ENCODE measurements around the gene CACNB4. TPM values are rescaled to one million over a fixed set of nuclear protein-coding genes. Genes with fewer than 3 reads are reported as not detected.
"Not testable (repeated sequence)": the region's sequence is repeated elsewhere in the genome, so short reads cannot be mapped to it uniquely, and the experiment has no call there.

CACNB4 gene
- polyA plus RNA-seq, 3 donors from 2014 or later = 0.11 TPM; not detected in 2

DNA sequence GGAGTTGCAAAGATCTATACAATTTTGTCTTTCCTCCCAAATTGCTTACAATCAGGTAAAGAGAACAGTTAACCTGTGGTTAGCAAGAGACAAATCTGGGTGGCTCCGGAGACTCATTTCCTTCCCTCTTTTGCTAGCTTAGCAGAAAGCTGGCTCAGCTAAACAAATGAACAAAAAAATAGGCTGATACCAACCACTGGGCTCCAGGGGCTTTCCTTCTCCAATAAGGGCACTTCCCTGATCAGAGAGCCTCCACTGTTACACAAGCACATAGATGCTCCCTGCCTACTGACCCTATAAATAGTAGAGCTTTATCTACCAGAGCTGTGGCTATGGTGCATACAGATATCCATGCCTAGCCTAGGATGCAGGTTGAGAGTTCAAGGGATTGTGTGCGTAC is 180.5 kb downstream of the CACNB4 start:
- no peak for DNase-seq
- H3K4me1 Mint-ChIP-seq = peaks cover 5 to 7% of the 10 kb centered on the region in 2 donors
- peaks cover 0 to 2% (median 0%) of the 10 kb centered on the region in 6 donors for H3K9me3 Mint-ChIP-seq
- H3K4me3 Mint-ChIP-seq = no peak overlapping the region
- no peak overlapping the region for H3K27ac Mint-ChIP-seq
- peaks cover 0 to 6% (median 0%) of the 10 kb centered on the region in 3 donors for H3K27me3 Mint-ChIP-seq (ENCODE audit: low read depth in 3 of 3)
- H3K36me3 Mint-ChIP-seq = no peaks in the 10 kb centered on the region

DNA sequence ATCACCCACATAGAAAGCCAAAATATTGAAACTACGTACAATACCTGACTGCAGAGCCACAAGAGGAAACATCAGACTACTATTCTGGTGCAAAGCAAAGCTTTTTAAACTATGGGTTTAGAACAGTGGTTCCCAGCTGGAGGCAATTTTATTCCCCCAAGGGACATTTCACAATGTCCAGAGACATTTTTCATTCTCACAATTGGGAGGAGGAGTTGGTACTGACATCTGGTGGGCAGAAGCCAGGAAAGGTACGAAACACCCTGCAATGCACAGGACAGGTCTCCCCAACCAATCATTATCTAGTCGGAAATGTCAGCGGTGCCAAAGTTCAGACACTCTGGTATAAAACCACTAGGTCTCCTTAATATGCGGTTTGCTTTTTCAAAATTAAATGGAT is 182.2 kb downstream of the CACNB4 start:
- H3K9me3 Mint-ChIP-seq = peaks cover 0 to 2% (median 0%) of the 10 kb centered on the region in 6 donors
- H3K27me3 Mint-ChIP-seq (ENCODE audit: low read depth in 3 of 3) = peaks cover 0 to 2% (median 0%) of the 10 kb centered on the region in 3 donors
- H3K36me3 Mint-ChIP-seq = peaks cover 0 to 3% (median 0%) of the 10 kb centered on the region in 3 donors

DNA sequence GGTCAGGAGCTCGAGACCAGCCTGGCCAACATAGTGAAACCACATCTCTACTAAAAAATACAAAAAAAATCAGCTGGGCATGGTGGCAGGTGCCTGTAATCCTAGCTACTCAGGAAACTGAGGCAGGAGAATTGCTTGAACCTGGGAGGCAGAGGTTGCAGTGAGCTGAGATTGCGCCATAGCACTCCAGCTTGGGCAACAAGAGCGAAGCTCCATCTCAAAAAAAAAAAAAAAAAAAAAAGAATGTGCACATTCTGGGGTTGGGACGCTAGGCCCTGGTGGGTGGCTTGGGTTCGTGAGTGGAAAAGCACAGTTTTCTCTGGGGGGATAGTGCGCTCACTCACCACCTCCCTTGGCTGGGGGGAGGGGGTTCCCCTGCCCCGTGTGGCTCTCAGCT is 183.2 kb downstream of the CACNB4 start:
- H3K27me3 Mint-ChIP-seq (ENCODE audit: low read depth in 3 of 3) = not testable (repeated sequence)

More for the DNA sequence above, 182.2 kb downstream of the CACNB4 start:
- H3K27ac Mint-ChIP-seq = no peak overlapping the region
- no peak for DNase-seq
- H3K4me3 Mint-ChIP-seq = no peak overlapping the region
- H3K4me1 Mint-ChIP-seq = peaks cover 5 to 7% of the 10 kb centered on the region in 2 donors

DNA sequence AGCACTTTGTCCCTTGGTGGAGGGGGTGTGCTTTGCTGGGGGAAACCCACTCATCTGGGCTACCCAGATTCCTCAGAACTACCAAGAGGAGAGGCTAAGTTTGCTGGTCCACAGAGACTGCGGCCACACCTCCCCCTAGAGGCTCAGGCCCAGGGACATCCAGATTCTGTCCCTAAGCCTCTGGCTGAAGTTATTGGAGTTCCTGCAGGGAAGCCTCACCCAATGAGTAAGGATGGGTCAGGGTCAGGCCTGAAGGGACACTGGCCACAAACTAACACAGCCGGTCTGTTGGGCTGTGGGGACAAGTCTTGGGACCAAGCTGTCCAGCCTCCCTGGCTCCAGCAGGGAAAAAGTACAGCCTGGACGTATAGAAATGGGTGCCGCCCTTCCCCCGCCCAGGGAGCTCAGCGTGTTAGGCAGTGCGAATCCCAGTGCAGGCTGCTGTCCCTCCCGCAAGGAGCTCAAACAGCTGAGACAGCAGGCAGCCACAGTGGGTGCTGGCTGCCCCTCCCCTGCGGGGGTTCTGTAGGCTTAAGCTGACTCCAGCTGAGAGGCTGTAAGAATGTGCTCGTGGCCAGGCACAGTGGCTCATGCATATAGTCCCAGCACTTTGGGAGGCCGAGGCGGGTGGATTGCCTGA is 183.7 kb downstream of the CACNB4 start:
- no peak for DNase-seq
- no peak overlapping the region for H3K27ac Mint-ChIP-seq
- peaks cover 5 to 7% of the 10 kb centered on the region in 2 donors for H3K4me1 Mint-ChIP-seq
- peaks cover 0 to 6% (median 0%) of the 10 kb centered on the region in 3 donors for H3K27me3 Mint-ChIP-seq (ENCODE audit: low read depth in 3 of 3)
- H3K36me3 Mint-ChIP-seq = peaks cover 0 to 3% (median 0%) of the 10 kb centered on the region in 3 donors
- peaks cover 0 to 2% (median 0%) of the 10 kb centered on the region in 6 donors for H3K9me3 Mint-ChIP-seq
- H3K4me3 Mint-ChIP-seq = no peak overlapping the region

More for the DNA sequence above, 183.2 kb downstream of the CACNB4 start:
- H3K36me3 Mint-ChIP-seq, H3K27ac Mint-ChIP-seq, H3K4me1 Mint-ChIP-seq, H3K4me3 Mint-ChIP-seq, DNase-seq, H3K9me3 Mint-ChIP-seq: not testable (repeated sequence)

DNA sequence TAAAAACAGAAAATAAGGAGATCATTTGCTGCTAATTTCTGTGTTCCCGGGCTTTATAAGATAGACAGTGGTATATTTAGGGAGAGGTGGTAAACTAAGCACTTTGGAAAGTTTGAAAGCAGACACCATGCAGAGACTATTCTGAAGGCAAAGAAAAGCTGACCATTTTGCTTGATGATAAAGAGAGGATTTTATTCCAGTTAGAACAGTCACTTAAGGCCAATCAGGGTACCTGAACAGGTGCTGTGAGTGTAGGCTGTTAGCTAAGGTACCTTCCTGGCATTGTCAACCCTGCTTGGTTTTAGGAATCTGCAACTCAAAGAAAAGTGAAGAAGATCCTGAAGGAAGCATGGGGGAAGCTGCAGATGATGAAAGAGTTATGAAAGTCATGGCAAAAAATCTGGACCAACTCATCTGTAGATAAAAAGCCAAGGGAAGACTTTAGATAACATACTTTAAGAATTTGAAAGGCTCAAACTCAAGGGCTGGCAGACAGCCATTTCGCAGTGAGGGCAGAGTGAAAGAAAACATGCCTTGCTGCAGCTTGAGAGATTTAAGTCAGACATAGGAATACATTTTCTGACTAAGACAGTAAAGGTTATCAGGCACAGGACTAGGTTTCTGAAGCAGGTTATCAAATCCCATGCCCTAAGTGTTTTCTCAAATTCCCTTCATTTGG is 190.5 kb downstream of the CACNB4 start:
- peaks cover 0 to 3% (median 0%) of the 10 kb centered on the region in 3 donors for H3K36me3 Mint-ChIP-seq
- H3K27me3 Mint-ChIP-seq (ENCODE audit: low read depth in 3 of 3) = peaks cover 0 to 4% (median 2%) of the 10 kb centered on the region in 3 donors
- no peak overlapping the region for H3K27ac Mint-ChIP-seq
- no peak overlapping the region for H3K4me3 Mint-ChIP-seq
- no peak for DNase-seq
- H3K9me3 Mint-ChIP-seq = no peaks in the 10 kb centered on the region
- no peaks in the 10 kb centered on the region for H3K4me1 Mint-ChIP-seq

DNA sequence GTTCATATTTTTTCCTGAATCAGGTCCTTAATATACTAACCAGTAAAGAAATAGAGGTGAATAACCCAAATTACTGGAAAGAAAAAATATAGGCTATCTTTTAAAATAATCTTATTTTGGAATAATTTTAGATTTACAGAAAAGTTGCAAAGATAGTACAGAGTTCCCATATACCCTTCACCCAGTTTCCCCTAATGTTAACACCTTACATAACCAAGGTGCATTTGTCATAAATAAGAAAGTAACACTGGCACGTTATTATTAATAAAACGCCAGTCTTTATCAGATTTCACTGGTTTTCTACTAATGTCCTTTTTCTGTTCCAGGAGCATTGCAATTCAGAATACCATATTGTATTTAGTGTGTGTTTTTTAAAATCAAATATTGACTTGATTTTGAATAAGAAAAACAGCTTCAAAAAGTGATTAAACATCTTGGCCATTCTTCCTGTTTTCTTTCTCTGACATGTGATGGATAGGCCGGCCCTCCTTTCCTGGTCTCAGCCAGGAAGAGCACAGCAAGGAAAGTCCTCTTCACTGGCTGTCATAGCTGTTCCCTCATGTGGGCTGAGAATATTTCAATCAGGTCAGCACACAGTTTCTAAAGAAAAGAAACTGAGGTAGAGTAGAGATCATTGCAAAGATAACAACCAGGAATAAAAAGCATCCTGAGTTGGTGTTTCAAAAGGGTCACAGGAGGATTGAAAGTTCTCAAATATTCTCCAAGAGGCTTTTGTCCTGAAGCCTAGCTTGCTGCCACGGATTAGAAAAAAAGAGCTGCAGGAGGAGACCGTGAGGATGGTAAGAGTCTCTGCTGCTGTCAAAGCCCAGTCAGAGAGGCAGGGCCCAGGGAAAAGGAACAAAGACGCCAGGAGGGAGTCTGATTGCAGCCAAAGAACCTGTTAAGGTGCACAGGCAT is 191.3 kb downstream of the CACNB4 start:
- H3K4me3 Mint-ChIP-seq = no peak overlapping the region
- no peaks in the 10 kb centered on the region for H3K4me1 Mint-ChIP-seq
- no peak overlapping the region for H3K27ac Mint-ChIP-seq
- H3K9me3 Mint-ChIP-seq = no peaks in the 10 kb centered on the region
- H3K36me3 Mint-ChIP-seq = peaks cover 0 to 3% (median 0%) of the 10 kb centered on the region in 3 donors
- peaks cover 0 to 4% (median 2%) of the 10 kb centered on the region in 3 donors for H3K27me3 Mint-ChIP-seq (ENCODE audit: low read depth in 3 of 3)
- DNase-seq = no peak

DNA sequence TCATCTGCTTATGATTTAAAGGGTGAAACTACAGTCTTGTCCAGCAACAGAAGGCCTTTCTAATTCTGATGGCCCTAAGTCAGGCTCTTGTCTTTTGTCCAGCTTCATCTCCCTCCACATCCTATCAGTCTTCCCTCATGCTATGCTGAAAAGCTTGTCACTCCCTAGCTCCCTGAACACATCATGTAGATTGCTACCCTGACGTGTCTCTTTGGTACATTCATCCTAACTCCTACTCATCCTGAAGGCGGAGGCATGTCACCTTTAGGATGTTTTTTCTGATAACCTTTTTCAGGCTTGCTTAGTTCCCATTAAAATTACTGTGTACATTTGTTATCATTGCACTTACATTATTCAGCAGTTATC is 192.2 kb downstream of the CACNB4 start:
- no peaks in the 10 kb centered on the region for H3K9me3 Mint-ChIP-seq
- no peak overlapping the region for H3K27ac Mint-ChIP-seq
- no peaks in the 10 kb centered on the region for H3K4me1 Mint-ChIP-seq
- H3K4me3 Mint-ChIP-seq = no peak overlapping the region
- H3K27me3 Mint-ChIP-seq (ENCODE audit: low read depth in 3 of 3) = peaks cover 0 to 4% (median 2%) of the 10 kb centered on the region in 3 donors
- H3K36me3 Mint-ChIP-seq = no peaks in the 10 kb centered on the region
- no peak for DNase-seq

DNA sequence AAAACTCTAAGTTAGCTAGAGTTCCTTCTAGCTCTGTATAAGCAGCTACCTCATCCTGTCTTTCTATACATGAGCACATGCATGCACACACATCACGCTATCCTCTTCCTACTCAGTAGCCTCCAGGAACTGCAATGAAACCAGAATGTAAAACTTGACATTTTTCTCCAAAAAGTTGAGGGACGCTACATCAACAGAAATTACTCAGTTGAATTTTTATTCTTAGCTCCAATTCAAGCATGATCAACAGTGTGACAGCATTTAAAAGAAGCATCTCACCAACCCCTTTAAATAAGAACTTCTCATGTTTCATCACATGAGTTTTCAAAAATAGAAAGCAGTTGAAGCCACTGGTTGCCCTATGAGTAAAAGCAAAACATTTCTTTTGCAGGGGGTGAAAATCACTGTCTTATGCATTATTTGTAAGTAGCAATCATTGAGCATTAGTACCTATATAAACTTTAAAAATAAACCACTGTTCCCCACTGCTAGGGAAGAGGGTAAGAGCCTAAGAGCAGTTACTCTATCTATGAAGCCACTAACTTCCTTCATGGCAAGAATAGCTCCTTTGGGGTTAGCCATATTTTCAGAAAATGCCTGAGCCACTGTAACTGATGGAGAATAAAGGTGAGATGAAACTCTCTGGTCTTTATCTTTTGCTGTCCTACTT is 192.7 kb downstream of the CACNB4 start:
- Mint-ChIP-seq H3K36me3 (no peaks in the 10 kb centered on the region), H3K27me3 (ENCODE audit: low read depth in 3 of 3) (peaks cover 0 to 4% (median 2%) of the 10 kb centered on the region in 3 donors), H3K4me1 (no peaks in the 10 kb centered on the region), H3K27ac (no peak overlapping the region), H3K4me3 (no peak overlapping the region), H3K9me3 (no peaks in the 10 kb centered on the region)
- DNase-seq = no peak

DNA sequence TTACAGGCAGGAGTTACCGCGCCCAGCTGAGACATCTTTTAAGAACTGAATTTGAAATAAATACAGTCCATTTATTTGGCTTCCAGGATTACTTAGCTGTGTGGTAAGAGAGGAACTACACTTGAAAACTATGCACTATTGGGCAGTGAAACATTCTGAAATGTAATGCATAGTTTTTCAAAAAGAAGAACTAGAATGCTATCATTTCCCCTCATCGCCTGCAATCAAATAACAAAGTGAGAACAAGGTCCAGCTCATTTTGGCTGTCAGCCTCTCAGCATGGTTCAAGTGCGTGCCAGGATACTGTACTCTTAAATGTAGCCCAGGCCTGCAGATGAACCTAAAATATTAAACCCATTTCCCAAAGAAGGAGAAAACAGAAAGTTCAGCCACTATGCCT is 194.0 kb downstream of the CACNB4 start:
- DNase-seq = no peak
- no peak overlapping the region for H3K27ac Mint-ChIP-seq
- H3K36me3 Mint-ChIP-seq = no peaks in the 10 kb centered on the region
- H3K4me1 Mint-ChIP-seq = no peaks in the 10 kb centered on the region
- H3K4me3 Mint-ChIP-seq = no peak overlapping the region
- no peaks in the 10 kb centered on the region for H3K9me3 Mint-ChIP-seq
- H3K27me3 Mint-ChIP-seq (ENCODE audit: low read depth in 3 of 3) = no peaks in the 10 kb centered on the region

DNA sequence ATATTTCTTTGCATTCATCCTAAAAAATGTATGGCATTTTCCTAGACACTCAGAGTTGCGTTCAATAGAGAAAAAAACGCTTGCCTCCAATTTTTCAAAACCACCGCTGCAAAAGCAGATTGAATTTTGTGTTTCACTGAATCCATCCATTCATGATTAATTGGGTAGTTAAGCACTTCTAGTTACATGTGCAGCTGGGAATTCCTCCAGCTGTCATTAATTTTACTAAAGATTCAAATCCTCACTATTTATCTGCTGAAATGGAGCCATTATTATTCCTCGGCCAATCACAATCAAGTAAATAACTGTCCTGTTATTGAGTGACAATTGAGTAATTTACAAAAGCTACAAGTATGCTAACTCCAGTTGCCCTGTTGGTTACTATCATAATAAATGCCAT is 194.8 kb downstream of the CACNB4 start:
- H3K9me3 Mint-ChIP-seq = no peaks in the 10 kb centered on the region
- H3K27ac Mint-ChIP-seq = no peak overlapping the region
- H3K36me3 Mint-ChIP-seq = no peaks in the 10 kb centered on the region
- H3K4me1 Mint-ChIP-seq = no peaks in the 10 kb centered on the region
- DNase-seq = no peak
- H3K4me3 Mint-ChIP-seq = no peak overlapping the region
- H3K27me3 Mint-ChIP-seq (ENCODE audit: low read depth in 3 of 3) = no peaks in the 10 kb centered on the region

DNA sequence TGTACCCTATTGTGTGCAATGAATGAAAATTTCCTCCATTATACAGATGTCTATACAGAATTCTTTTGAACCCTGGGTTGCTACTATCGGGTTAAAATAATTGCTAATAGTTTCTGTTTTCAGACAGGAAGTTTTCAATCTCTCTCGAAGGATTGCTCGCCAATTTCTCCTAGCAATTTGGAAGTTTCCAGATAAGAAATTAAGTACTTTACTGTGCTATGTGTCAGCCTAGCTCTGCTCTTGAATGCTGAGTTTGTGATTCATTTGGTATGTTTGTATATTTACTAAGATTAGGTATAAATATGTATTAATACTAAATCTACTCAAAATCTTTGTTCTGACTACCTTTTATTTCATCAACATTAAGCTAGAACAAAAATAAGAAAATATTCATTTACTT is 196.0 kb downstream of the CACNB4 start:
- H3K4me3 Mint-ChIP-seq = no peak overlapping the region
- no peaks in the 10 kb centered on the region for H3K9me3 Mint-ChIP-seq
- no peak overlapping the region for H3K27ac Mint-ChIP-seq
- no peak for DNase-seq
- no peaks in the 10 kb centered on the region for H3K4me1 Mint-ChIP-seq
- H3K36me3 Mint-ChIP-seq = no peaks in the 10 kb centered on the region
- no peaks in the 10 kb centered on the region for H3K27me3 Mint-ChIP-seq (ENCODE audit: low read depth in 3 of 3)

DNA sequence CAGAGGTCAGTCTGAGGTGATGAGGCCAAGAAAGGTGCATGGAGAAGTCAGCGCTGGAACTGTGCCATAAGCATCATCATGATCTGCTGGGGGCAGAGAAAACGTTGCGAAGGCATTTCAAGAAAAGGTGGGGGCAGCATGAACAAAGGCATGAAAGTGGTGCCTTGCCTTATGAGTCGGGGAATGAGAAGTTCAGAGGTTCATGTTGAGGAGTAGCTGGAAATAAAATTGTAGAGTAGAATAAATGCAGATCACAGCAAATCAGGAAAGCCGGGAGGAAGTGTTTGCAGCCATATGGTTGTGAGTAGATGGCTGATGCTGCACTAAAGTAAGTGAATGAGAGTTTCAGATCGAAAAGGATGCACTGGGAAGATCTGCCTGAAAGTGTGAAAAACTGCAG is 198.5 kb downstream of the CACNB4 start:
- Mint-ChIP-seq H3K27ac (no peak overlapping the region), H3K36me3 (no peaks in the 10 kb centered on the region), H3K9me3 (no peaks in the 10 kb centered on the region), H3K4me3 (no peak overlapping the region), H3K4me1 (no peaks in the 10 kb centered on the region), H3K27me3 (ENCODE audit: low read depth in 3 of 3) (no peaks in the 10 kb centered on the region)
- DNase-seq = no peak

DNA sequence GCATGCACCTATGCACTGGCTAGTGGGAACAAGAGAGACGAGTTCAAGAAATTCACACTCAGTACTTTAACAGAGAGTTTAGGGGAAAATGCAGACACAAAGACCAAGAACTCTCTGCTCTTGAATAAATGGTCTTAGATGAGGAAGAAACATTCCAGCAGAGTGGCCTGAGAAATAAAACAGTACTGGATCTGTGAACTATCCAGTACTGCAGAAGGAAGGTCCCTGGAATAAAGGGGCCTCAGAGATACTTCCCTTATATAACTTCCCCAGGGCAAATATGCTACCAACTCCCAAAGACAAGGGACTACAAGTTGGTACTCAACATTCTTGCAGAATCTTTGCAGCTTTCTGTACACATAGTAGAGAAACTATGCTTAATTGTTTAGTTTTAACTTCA is 199.7 kb downstream of the CACNB4 start:
- Mint-ChIP-seq H3K36me3 (no peaks in the 10 kb centered on the region), H3K27ac (no peak overlapping the region), H3K4me3 (no peak overlapping the region), H3K4me1 (no peaks in the 10 kb centered on the region), H3K9me3 (peaks cover 0 to 6% (median 1%) of the 10 kb centered on the region in 6 donors), H3K27me3 (ENCODE audit: low read depth in 3 of 3) (no peaks in the 10 kb centered on the region)
- no peak for DNase-seq

Data from immature natural killer cell (primary cell).